H9 (cell line): ENCODE data around the gene ZSCAN22. TPM values are rescaled to one million over a fixed set of nuclear protein-coding genes. Genes with fewer than 3 reads are reported as not detected.

Source experiments
- DNase-seq: peaks from one replicate; pipeline ENCODE4 v3.0.0-alpha.2; 2017
- H2AFZ ChIP-seq: one replicate; pipeline ENCODE4 v1.6.1; 2013; ENCODE audit warnings: mild to moderate bottlenecking, low read length, control low read depth, moderate library complexity
- H2AK5ac ChIP-seq: 2 replicates; pipeline ENCODE4 v1.6.1; 2013; ENCODE audit warnings: low read length, control low read depth, mixed read lengths; ENCODE audit not compliant: insufficient read length
- H2BK120ac ChIP-seq: one replicate; pipeline ENCODE4 v1.6.1; 2013; ENCODE audit warnings: low read depth, mild to moderate bottlenecking, low read length, control low read depth, inconsistent platforms; ENCODE audit not compliant: poor library complexity, severe bottlenecking
- H2BK12ac ChIP-seq: 2 replicates; pipeline ENCODE4 v1.6.1; 2013; ENCODE audit warnings: low read length, control low read depth, mixed read lengths, low read depth; ENCODE audit not compliant: insufficient read length
- H2BK15ac ChIP-seq: 2 replicates; pipeline ENCODE4 v1.6.1; 2013; ENCODE audit warnings: low read depth, low read length, control low read depth
- H2BK20ac ChIP-seq: one replicate; pipeline ENCODE4 v1.6.1; 2013; ENCODE audit warnings: low read depth, mild to moderate bottlenecking, low read length, control low read depth, inconsistent platforms; ENCODE audit not compliant: poor library complexity, severe bottlenecking
- H2BK5ac ChIP-seq: 2 replicates; pipeline ENCODE4 v1.6.1; 2013; ENCODE audit warnings: low read length, control low read depth, mixed read lengths; ENCODE audit not compliant: insufficient read length
- H3K14ac ChIP-seq: 2 replicates; pipeline ENCODE4 v1.6.1; 2013; ENCODE audit warnings: low read length, control low read depth; ENCODE audit not compliant: insufficient read depth
- H3K18ac ChIP-seq: 2 replicates; pipeline ENCODE4 v1.6.1; 2013; ENCODE audit warnings: low read depth, mild to moderate bottlenecking, mixed read lengths, low read length, control low read depth; ENCODE audit not compliant: insufficient read length
- H3K23ac ChIP-seq: 2 replicates; pipeline ENCODE4 v1.6.1; 2013; ENCODE audit warnings: low read length, control low read depth, mixed read lengths, low read depth; ENCODE audit not compliant: insufficient read length
- H3K23me2 ChIP-seq: 2 replicates; pipeline ENCODE4 v1.6.1; 2013; ENCODE audit warnings: low read depth, mild to moderate bottlenecking, mixed read lengths, low read length, control low read depth; ENCODE audit not compliant: insufficient read length, poor library complexity, severe bottlenecking
- H3K27ac ChIP-seq: 2 replicates; pipeline ENCODE4 v1.5.1; 2013; ENCODE audit warnings: low read length, control low read depth, mixed read lengths, low read depth; ENCODE audit not compliant: insufficient read length
- H3K27me3 ChIP-seq: 2 replicates; pipeline ENCODE4 v1.6.1; 2013; ENCODE audit warnings: low read length, control low read depth, inconsistent platforms; ENCODE audit not compliant: insufficient read depth
- H3K4ac ChIP-seq: 2 replicates; pipeline ENCODE4 v1.6.1; 2013; ENCODE audit warnings: low read depth, mild to moderate bottlenecking, control low read depth, inconsistent platforms, low read length, moderate library complexity
- H3K4me1 ChIP-seq: 2 replicates; pipeline ENCODE4 v1.6.1; 2013; ENCODE audit warnings: low read length, control low read depth, inconsistent platforms; ENCODE audit not compliant: insufficient read depth
- H3K4me2 ChIP-seq: 2 replicates; pipeline ENCODE4 v1.6.1; 2013; ENCODE audit warnings: low read length, control low read depth, mixed read lengths; ENCODE audit not compliant: insufficient read length, insufficient read depth
- H3K56ac ChIP-seq: 2 replicates; pipeline ENCODE4 v1.6.1; 2013; ENCODE audit warnings: low read depth, mild to moderate bottlenecking, mixed read lengths, low read length, control low read depth; ENCODE audit not compliant: insufficient read length
- H3K79me1 ChIP-seq: 2 replicates; pipeline ENCODE4 v1.6.1; 2013; ENCODE audit warnings: low read depth, mild to moderate bottlenecking, moderate library complexity, low read length, control low read depth, inconsistent platforms; ENCODE audit not compliant: insufficient read depth, poor library complexity, severe bottlenecking
- H3K79me2 ChIP-seq: 2 replicates; pipeline ENCODE4 v1.6.1; 2013; ENCODE audit warnings: low read length, control low read depth, inconsistent platforms; ENCODE audit not compliant: insufficient read depth
- H3K9ac ChIP-seq: 2 replicates; pipeline ENCODE4 v1.6.1; 2013; ENCODE audit warnings: low read length, control low read depth, mixed read lengths; ENCODE audit not compliant: insufficient read length; ENCODE audit errors: extremely low read depth
- H3K9me3 ChIP-seq: one replicate; pipeline ENCODE4 v1.6.1; 2013; ENCODE audit warnings: low read depth, low read length, inconsistent platforms; ENCODE audit not compliant: control insufficient read depth
- H3T11ph ChIP-seq: one replicate; pipeline ENCODE4 v1.6.1; 2013; ENCODE audit warnings: mild to moderate bottlenecking, low read length, control low read depth, inconsistent platforms
- H4K20me1 ChIP-seq: one replicate; pipeline ENCODE4 v1.6.1; 2013; ENCODE audit not compliant: control insufficient read depth, insufficient read length, insufficient read depth
- H4K5ac ChIP-seq: 2 replicates; pipeline ENCODE4 v1.6.1; 2013; ENCODE audit warnings: low read depth, mild to moderate bottlenecking, mixed read lengths, low read length, control low read depth; ENCODE audit not compliant: insufficient read length
- H4K8ac ChIP-seq: replicated peaks from 2 replicates; pipeline ENCODE4 v1.6.1; 2013; ENCODE audit warnings: low read length, control low read depth, mixed read lengths, low read depth; ENCODE audit not compliant: insufficient read length
- H4K91ac ChIP-seq: 2 replicates; pipeline ENCODE4 v1.6.1; 2013; ENCODE audit warnings: low read depth, mild to moderate bottlenecking, moderate library complexity, mixed read lengths, low read length, control low read depth; ENCODE audit not compliant: insufficient read length
- H3K27ac Mint-ChIP-seq, 3 experiments: 2 replicates in 2 of 3; 3 replicates in 1 of 3; pipeline ENCODE4 v1.8.0; 2020 to 2021; ENCODE audit warnings: mixed read lengths in 3 of 3, mild to moderate bottlenecking in 1 of 3, moderate library complexity in 1 of 3
- H3K27me3 Mint-ChIP-seq: 2 replicates; pipeline ENCODE4 v1.8.0; 2021; ENCODE audit warnings: low read depth, mild to moderate bottlenecking, moderate library complexity, mixed read lengths
- H3K36me3 Mint-ChIP-seq, 3 experiments: 2 replicates in 2 of 3; 3 replicates in 1 of 3; pipeline ENCODE4 v1.8.0; 2020 to 2021; ENCODE audit warnings: low read depth in 3 of 3, mixed read lengths in 3 of 3; ENCODE audit not compliant: insufficient read depth in 1 of 3
- H3K4me1 Mint-ChIP-seq, 2 experiments: 2 replicates each; pipeline ENCODE4 v1.8.0; 2020; ENCODE audit warnings: mixed read lengths in 2 of 2
- H3K4me3 Mint-ChIP-seq, 2 experiments: 2 replicates in 1 of 2; 3 replicates in 1 of 2; pipeline ENCODE4 v1.8.0; 2020 to 2021; ENCODE audit warnings: mild to moderate bottlenecking in 2 of 2, mixed read lengths in 2 of 2, moderate library complexity in 1 of 2
- H3K9me3 Mint-ChIP-seq, 2 experiments: 2 replicates in 1 of 2; 3 replicates in 1 of 2; pipeline ENCODE4 v1.8.0; 2020; ENCODE audit warnings: mild to moderate bottlenecking in 2 of 2, mixed read lengths in 2 of 2, moderate library complexity in 1 of 2
- WGBS: extraction: QIAGEN DNeasy Blood & Tissue Kit; methylation state at CpG from one replicate; pipeline ENCODE4 v1.1.7; 2013; ENCODE audit warnings: missing lambda C conversion rate, low lambda C conversion rate, mixed read lengths; ENCODE audit not compliant: insufficient read length; ENCODE audit errors: extremely low coverage; 5-methylcytosine and 5-hydroxymethylcytosine counted together
- total RNA-seq: library from RNA; stranded (reverse); gene quantifications from 2 replicates; pipeline ENCODE4 v1.2.1, GENCODE V29; 2021
- TF ChIP-seq, protein P1 (sequence below): fragments of 200-600 bp; sonication (generic); conservative IDR thresholded peaks from 3 replicates; pipeline ENCODE4 v1.8.0; 2021; ENCODE audit warnings: antibody characterized with exemption, mild to moderate bottlenecking

ZSCAN22 gene
- total RNA-seq, 1 experiment from 2014 or later: 4.8 TPM

DNA sequence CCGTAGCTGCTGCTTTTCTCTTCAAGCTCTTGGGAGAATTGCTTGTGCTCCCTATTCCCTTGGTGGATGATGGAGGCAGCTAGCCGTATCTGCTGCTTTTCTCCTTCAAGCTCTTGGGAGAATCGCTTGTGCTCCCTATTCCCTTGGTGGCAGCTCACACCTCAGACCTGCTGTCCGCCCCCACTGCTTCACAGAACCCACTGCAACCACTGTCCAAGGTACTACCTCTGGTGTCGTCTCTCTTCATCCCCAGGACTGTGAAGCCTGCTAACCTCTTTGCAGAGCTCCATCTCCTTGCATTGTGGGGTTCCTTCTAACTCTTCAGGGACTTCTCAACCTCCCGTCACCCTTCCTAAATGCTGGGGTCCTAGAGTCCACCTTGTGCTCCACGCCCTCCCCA lies 26.2 kb upstream of the ZSCAN22 start:
- Histone ChIP-seq H3K23ac (no peak overlapping the region), H3K27me3 (no peaks in the 10 kb centered on the region), H3K27ac (no peak overlapping the region), H2BK15ac (no peak overlapping the region), H3K79me1 (no peaks in the 10 kb centered on the region), H3K18ac (no peak overlapping the region), H3K79me2 (peaks cover 1% of the 10 kb centered on the region; the same call in 1 of the 2 replicates), H3K4me2 (no peak overlapping the region), H4K91ac (no peak overlapping the region), H2BK120ac (no peak overlapping the region), H3K9me3 (no peaks in the 10 kb centered on the region), H3T11ph (no peak overlapping the region), H2BK20ac (no peak overlapping the region), H3K9ac (no peak overlapping the region), H4K8ac (no peak overlapping the region), H3K23me2 (no peaks in the 10 kb centered on the region), H3K4me1 (no peaks in the 10 kb centered on the region), H3K14ac (no peak overlapping the region), H2BK5ac (no peak overlapping the region), H2AFZ (no peak overlapping the region), H3K56ac (no peak overlapping the region), H3K4ac (no peak overlapping the region), H4K5ac (no peak overlapping the region), H4K20me1 (no peaks in the 10 kb centered on the region), H2AK5ac (no peak overlapping the region), H2BK12ac (no peak overlapping the region)
- Mint-ChIP-seq H3K27me3 (peaks cover 1% of the 10 kb centered on the region; the same call in 1 of the 2 replicates), H3K36me3 (peaks cover 26 to 55% (median 48%) of the 10 kb centered on the region in 3 experiments; a peak in 6 of 7 replicates), H3K9me3 (no peaks in the 10 kb centered on the region), H3K27ac (no peak overlapping the region; a peak in 1 of 7 replicates), H3K4me1 (peaks cover 6 to 10% of the 10 kb centered on the region in 2 experiments), H3K4me3 (no peak overlapping the region)
- WGBS: no CpG with 5 or more reads among the region's 7 CpGs
- DNase-seq: no peak
- TF ChIP-seq, protein P1, sequence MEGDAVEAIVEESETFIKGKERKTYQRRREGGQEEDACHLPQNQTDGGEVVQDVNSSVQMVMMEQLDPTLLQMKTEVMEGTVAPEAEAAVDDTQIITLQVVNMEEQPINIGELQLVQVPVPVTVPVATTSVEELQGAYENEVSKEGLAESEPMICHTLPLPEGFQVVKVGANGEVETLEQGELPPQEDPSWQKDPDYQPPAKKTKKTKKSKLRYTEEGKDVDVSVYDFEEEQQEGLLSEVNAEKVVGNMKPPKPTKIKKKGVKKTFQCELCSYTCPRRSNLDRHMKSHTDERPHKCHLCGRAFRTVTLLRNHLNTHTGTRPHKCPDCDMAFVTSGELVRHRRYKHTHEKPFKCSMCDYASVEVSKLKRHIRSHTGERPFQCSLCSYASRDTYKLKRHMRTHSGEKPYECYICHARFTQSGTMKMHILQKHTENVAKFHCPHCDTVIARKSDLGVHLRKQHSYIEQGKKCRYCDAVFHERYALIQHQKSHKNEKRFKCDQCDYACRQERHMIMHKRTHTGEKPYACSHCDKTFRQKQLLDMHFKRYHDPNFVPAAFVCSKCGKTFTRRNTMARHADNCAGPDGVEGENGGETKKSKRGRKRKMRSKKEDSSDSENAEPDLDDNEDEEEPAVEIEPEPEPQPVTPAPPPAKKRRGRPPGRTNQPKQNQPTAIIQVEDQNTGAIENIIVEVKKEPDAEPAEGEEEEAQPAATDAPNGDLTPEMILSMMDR: no peak
